CD4-positive, CD25-positive, alpha-beta regulatory T cell (primary cell): ENCODE data around the gene CA12. TPM values are rescaled to one million over a fixed set of nuclear protein-coding genes. Genes with fewer than 3 reads are reported as not detected.

Experiments
- ATAC-seq, 2 donors: fragments of 150-1000 bp; cut with Tn5 transposase; one replicate each; pipeline ENCODE4 v1.10.0; 2021; ENCODE audit warnings: low read depth in 2 of 2, moderate number of reproducible peaks in 2 of 2, moderate library complexity in 1 of 2
- DNase-seq, 3 donors: peaks; one replicate each; pipeline versions ENCODE4 v3.0.0 to v3.0.0-alpha.2; 2012 to 2022; ENCODE audit warnings: mixed read lengths in 1 of 3
- H3K27ac ChIP-seq: one replicate; pipeline ENCODE4 v1.7.0; 2013; ENCODE audit warnings: mild to moderate bottlenecking, low read length; ENCODE audit not compliant: insufficient read depth, poor library complexity, severe bottlenecking
- H3K27me3 ChIP-seq: one replicate; pipeline ENCODE4 v1.7.0; 2013; ENCODE audit warnings: low read length; ENCODE audit not compliant: control insufficient read depth, insufficient read depth
- H3K36me3 ChIP-seq: one replicate; pipeline ENCODE4 v1.7.0; 2013; ENCODE audit warnings: mild to moderate bottlenecking, low read length, moderate library complexity; ENCODE audit not compliant: control insufficient read depth, insufficient read depth
- H3K4me1 ChIP-seq: 2 replicates; pipeline ENCODE4 v1.7.0; 2013; ENCODE audit warnings: mild to moderate bottlenecking, low read length; ENCODE audit not compliant: insufficient read depth, control insufficient read depth, poor library complexity, severe bottlenecking
- H3K4me3 ChIP-seq: one replicate; pipeline ENCODE4 v1.7.0; 2013; ENCODE audit warnings: low read depth, mild to moderate bottlenecking, low read length, moderate library complexity
- H3K9me3 ChIP-seq, 2 experiments: 1 replicate in 1 of 2; 2 replicates in 1 of 2; pipeline ENCODE4 v1.7.0; 2013; ENCODE audit warnings: low read length in 2 of 2, mild to moderate bottlenecking in 1 of 2, moderate library complexity in 1 of 2; ENCODE audit not compliant: control insufficient read depth in 2 of 2
- H3K27ac Mint-ChIP-seq, 3 donors: one replicate each; pipeline ENCODE4 v1.8.0; 2020 to 2022; ENCODE audit warnings: mild to moderate bottlenecking in 3 of 3, mixed read lengths in 3 of 3, moderate library complexity in 2 of 3
- H3K27me3 Mint-ChIP-seq: one replicate; pipeline ENCODE4 v1.8.0; 2022; ENCODE audit warnings: mild to moderate bottlenecking, mixed read lengths
- H3K36me3 Mint-ChIP-seq: one replicate; pipeline ENCODE4 v1.8.0; 2020; ENCODE audit warnings: mixed read lengths
- H3K4me1 Mint-ChIP-seq, 4 donors: one replicate each; pipeline ENCODE4 v1.8.0; 2020 to 2022; ENCODE audit warnings: mixed read lengths in 4 of 4, mild to moderate bottlenecking in 1 of 4
- H3K4me3 Mint-ChIP-seq, 4 donors: one replicate each; pipeline ENCODE4 v1.8.0; 2020 to 2022; ENCODE audit warnings: mild to moderate bottlenecking in 4 of 4, mixed read lengths in 4 of 4, moderate library complexity in 3 of 4
- H3K9me3 Mint-ChIP-seq, 7 donors: one replicate each; pipeline ENCODE4 v1.8.0; 2020 to 2022; ENCODE audit warnings: mixed read lengths in 7 of 7, mild to moderate bottlenecking in 3 of 7, moderate library complexity in 2 of 7
- polyA plus RNA-seq, 4 donors: library from polyadenylated mRNA; unstranded; fragments of 300-500 nt; fragmentation: Illumina TruSeq; gene quantifications; one replicate each; pipeline ENCODE4 v1.2.3, GENCODE V29; 2021
- total RNA-seq: library from RNA; stranded (reverse); gene quantifications from one replicate; pipeline ENCODE4 v1.2.3, GENCODE V29; 2022

CA12 gene
- total and polyA plus RNA-seq, 5 donors from 2014 or later = not detected

DNA sequence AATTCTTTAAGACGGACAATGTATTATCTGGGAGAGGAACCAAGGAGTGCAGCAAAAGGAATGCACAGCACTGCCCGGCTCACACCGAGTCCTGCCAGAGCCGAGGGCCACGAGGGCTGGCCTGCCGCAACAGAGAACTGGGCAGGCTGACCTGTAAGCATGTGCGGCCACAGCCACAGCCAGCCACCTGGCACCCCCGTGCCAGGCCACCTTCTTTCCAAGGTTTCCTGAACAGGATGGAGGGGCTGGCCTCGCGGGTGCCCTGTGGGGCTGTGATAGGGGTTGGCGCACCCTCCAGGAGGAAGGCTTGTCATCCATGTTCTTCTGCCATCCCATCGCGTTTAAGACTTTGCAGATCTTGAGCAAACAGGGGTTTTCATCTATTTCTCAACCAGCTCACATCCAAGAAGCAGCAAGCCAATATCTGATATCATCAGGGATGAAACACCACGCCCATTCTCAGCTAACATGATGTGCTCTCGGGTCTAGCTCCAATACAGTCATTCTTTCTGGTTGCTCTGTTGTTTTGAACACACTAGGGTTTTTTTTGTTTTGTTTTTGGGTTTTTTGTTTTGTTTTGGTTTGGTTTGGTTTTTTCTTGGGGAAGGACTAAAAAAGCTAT is 10.2 kb downstream of the CA12 start:
- Mint-ChIP-seq H3K27ac (peak overlapping the region in 1 of 3 donors; percentile 31), H3K4me1 (peaks cover 0 to 6% (median 2%) of the 10 kb centered on the region in 4 donors), H3K27me3 (peaks cover 15% of the 10 kb centered on the region), H3K9me3 (no peaks in the 10 kb centered on the region), H3K36me3 (no peaks in the 10 kb centered on the region), H3K4me3 (no peak overlapping the region)
- Histone ChIP-seq H3K4me1 (no peaks in the 10 kb centered on the region), H3K4me3 (no peak overlapping the region), H3K9me3 (no peaks in the 10 kb centered on the region), H3K36me3 (no peaks in the 10 kb centered on the region), H3K27me3 (peaks cover 2% of the 10 kb centered on the region), H3K27ac (no peak overlapping the region)
- DNase-seq = no peak
- no peak for ATAC-seq

DNA sequence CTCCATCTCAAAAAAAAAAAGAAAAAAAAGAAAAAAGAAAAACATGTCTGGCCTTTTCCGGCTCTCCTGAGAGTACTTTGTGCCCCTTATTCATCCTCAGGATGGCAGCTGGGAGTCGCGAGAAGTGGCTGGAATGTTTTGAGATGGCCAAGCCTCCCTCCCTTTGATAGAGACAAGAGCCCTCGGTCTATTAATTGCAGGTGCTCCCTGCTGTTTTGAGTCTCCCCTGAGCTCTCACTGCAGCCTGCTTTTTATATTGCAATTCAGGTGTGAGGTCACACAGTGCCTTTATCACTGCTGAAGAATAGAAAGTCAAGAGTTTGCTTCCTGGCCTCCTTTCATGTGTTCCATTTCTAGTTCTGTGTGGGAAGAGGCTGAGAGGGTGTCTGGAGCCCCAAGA is 10.9 kb downstream of the CA12 start:
- Mint-ChIP-seq H3K4me3 (peak overlapping the region in 1 of 4 donors; percentile 33), H3K9me3 (no peaks in the 10 kb centered on the region), H3K4me1 (peaks cover 0 to 2% (median 2%) of the 10 kb centered on the region in 4 donors), H3K27ac (no peak overlapping the region), H3K27me3 (peaks cover 11% of the 10 kb centered on the region), H3K36me3 (no peaks in the 10 kb centered on the region)
- Histone ChIP-seq H3K27ac (no peak overlapping the region), H3K4me3 (no peak overlapping the region), H3K36me3 (no peaks in the 10 kb centered on the region), H3K27me3 (no peaks in the 10 kb centered on the region), H3K9me3 (no peaks in the 10 kb centered on the region), H3K4me1 (no peaks in the 10 kb centered on the region)
- ATAC-seq (no peak), DNase-seq (no peak)

DNA sequence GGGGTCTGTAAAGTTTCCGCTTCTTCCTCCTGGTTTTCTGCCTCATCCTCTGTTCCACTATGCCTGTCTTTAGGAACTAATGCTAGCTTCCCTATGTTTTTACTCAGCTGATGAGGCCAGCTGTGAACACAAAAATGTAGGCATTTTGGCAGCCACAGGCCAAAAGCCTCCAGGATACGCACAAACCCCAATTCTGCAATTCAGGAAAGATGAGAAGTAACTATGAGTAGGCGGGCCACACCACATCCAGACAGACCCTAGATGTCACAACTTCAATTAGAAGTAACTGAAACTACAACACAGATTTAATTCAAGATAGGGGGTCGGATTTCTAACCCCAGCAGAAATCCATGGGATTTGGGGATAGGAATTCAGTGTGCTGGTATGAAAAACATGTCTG is 11.9 kb downstream of the CA12 start:
- Histone ChIP-seq H3K9me3 (no peaks in the 10 kb centered on the region), H3K4me1 (no peaks in the 10 kb centered on the region), H3K4me3 (no peak overlapping the region), H3K36me3 (no peaks in the 10 kb centered on the region), H3K27ac (no peak overlapping the region), H3K27me3 (no peaks in the 10 kb centered on the region)
- no peak overlapping the region for H3K4me3 Mint-ChIP-seq
- no peaks in the 10 kb centered on the region for H3K4me1 Mint-ChIP-seq
- peaks cover 0 to 1% (median 0%) of the 10 kb centered on the region in 7 donors for H3K9me3 Mint-ChIP-seq
- no peaks in the 10 kb centered on the region for H3K36me3 Mint-ChIP-seq
- no peak for DNase-seq
- no peak overlapping the region for H3K27ac Mint-ChIP-seq
- ATAC-seq = no peak
- H3K27me3 Mint-ChIP-seq = peaks cover 18% of the 10 kb centered on the region

DNA sequence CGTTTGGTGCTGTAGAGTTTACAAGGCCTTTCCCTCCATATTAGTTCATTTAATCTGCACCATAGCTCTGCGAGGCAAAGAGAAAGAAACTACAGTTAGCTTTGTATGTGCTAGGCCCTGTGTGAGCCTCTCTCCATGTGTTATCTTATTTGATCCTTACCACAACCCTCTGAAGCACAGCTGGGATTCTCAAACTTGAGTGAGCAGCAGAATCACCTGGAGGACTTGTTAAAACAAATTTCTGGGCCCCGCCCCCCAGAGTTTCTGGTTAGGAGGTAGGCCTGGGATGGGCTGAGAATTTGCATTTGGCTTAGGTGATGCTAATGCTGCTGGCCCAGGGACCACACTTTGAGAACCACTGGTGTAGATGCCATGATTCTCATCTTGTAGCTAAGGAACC is 12.3 kb downstream of the CA12 start:
- Mint-ChIP-seq H3K4me1 (no peaks in the 10 kb centered on the region), H3K27ac (no peak overlapping the region), H3K4me3 (no peak overlapping the region), H3K9me3 (peaks cover 0 to 1% (median 0%) of the 10 kb centered on the region in 7 donors), H3K27me3 (peaks cover 22% of the 10 kb centered on the region), H3K36me3 (no peaks in the 10 kb centered on the region)
- ATAC-seq (no peak), DNase-seq (no peak)
- no peaks in the 10 kb centered on the region for H3K9me3 ChIP-seq
- no peak overlapping the region for H3K4me3 ChIP-seq
- no peaks in the 10 kb centered on the region for H3K4me1 ChIP-seq
- no peaks in the 10 kb centered on the region for H3K27me3 ChIP-seq
- H3K36me3 ChIP-seq = no peaks in the 10 kb centered on the region
- H3K27ac ChIP-seq = no peak overlapping the region

DNA sequence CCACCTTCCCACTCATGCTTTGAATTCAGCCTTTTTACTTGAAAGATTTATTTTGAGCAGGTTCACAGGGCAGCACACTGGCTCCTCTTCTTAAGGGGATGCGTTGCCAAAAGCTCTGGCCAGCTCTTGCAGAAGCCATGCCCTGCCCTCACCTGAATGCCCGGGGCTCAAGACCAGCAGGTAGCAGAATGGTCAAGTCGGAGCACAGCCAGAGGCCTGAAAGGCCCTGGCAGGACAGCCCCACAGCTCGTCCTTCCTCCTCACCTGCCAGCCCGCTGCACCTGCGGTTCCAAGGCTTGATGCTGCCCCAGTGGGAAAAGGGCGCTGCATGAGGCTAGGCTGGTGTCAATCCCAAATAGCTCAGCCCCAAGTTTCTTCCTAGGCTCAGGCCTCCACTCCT is 13.1 kb downstream of the CA12 start:
- Histone ChIP-seq H3K4me1 (no peaks in the 10 kb centered on the region), H3K36me3 (no peaks in the 10 kb centered on the region), H3K27ac (no peak overlapping the region), H3K27me3 (no peaks in the 10 kb centered on the region), H3K4me3 (no peak overlapping the region), H3K9me3 (no peaks in the 10 kb centered on the region)
- no peak overlapping the region for H3K27ac Mint-ChIP-seq
- H3K36me3 Mint-ChIP-seq = no peaks in the 10 kb centered on the region
- H3K4me1 Mint-ChIP-seq = no peaks in the 10 kb centered on the region
- ATAC-seq (no peak), DNase-seq (no peak)
- H3K9me3 Mint-ChIP-seq = peaks cover 0 to 1% (median 0%) of the 10 kb centered on the region in 7 donors
- no peak overlapping the region for H3K4me3 Mint-ChIP-seq
- H3K27me3 Mint-ChIP-seq = peaks cover 16% of the 10 kb centered on the region

DNA sequence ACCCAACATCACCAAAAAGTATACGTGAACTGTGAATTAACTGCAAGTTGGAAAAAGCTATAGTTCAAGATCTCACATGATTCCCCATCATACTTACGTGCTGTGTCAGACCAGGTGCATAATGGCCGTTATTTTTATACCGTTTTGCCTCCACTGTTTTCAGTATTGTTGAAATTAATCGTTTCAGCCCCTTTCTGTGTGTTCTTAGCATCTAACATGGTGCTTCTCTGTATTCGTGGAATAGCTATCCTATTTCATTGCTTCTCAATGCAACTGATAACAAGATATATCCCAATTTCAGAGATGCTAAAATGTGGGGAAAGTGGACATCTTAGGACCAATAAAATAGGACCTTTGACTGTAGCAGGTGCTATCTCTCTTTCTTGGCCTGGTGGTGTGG is 13.7 kb downstream of the CA12 start:
- Histone ChIP-seq H3K4me1 (no peaks in the 10 kb centered on the region), H3K27me3 (no peaks in the 10 kb centered on the region), H3K4me3 (no peak overlapping the region), H3K9me3 (no peaks in the 10 kb centered on the region), H3K36me3 (no peaks in the 10 kb centered on the region), H3K27ac (no peak overlapping the region)
- Mint-ChIP-seq H3K36me3 (no peaks in the 10 kb centered on the region), H3K4me1 (no peaks in the 10 kb centered on the region), H3K27ac (no peak overlapping the region), H3K4me3 (no peak overlapping the region), H3K9me3 (peaks cover 0 to 1% (median 0%) of the 10 kb centered on the region in 7 donors), H3K27me3 (peaks cover 16% of the 10 kb centered on the region)
- DNase-seq (no peak), ATAC-seq (no peak)

DNA sequence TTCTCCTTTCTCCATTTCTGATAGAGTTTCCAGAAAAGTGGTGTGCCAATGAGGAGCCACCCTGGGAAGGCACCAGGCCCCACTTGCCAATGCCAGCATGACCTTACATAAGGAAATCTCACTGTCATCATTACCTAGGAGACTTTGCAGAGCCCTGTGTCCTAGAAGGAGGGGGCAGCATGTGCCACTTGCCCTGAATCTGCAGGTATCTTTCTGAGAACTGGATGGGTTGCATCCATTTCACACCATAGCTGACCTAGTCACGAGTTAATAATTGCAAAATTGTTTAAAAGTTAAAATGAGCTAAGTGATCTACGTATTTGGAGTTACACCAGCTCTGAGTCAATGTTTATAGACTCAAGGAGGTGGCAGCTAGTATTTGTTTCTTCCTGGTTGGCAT is 14.3 kb downstream of the CA12 start:
- H3K27me3 Mint-ChIP-seq = peaks cover 16% of the 10 kb centered on the region
- H3K9me3 ChIP-seq = no peaks in the 10 kb centered on the region
- H3K27me3 ChIP-seq = no peaks in the 10 kb centered on the region
- no peaks in the 10 kb centered on the region for H3K4me1 Mint-ChIP-seq
- no peak overlapping the region for H3K4me3 ChIP-seq
- peaks cover 0 to 1% (median 0%) of the 10 kb centered on the region in 7 donors for H3K9me3 Mint-ChIP-seq
- no peak overlapping the region for H3K27ac ChIP-seq
- DNase-seq (no peak), ATAC-seq (no peak)
- H3K36me3 Mint-ChIP-seq = no peaks in the 10 kb centered on the region
- H3K36me3 ChIP-seq = no peaks in the 10 kb centered on the region
- H3K27ac Mint-ChIP-seq = no peak overlapping the region
- H3K4me1 ChIP-seq = no peaks in the 10 kb centered on the region
- no peak overlapping the region for H3K4me3 Mint-ChIP-seq

DNA sequence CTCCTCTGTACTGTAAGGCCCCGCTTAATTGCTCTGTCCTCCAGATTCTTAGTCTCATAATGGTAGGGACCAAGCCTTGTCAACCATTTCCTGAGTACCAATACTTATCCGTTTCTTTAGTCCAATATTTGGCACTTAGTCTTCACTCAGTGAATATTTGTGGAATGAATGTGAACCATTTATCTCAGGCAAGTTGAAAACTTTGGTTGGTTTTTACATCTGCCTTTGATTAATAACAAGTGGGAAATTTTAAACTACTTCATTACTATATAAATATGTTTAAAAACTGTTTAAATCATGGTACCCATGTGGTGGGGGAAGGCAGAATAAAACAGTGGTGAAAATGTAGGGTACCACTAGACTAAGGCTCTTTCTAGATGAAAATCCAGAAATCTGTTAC is 15.2 kb downstream of the CA12 start:
- H3K9me3 Mint-ChIP-seq = peaks cover 0 to 1% (median 0%) of the 10 kb centered on the region in 7 donors
- DNase-seq = no peak
- H3K4me1 Mint-ChIP-seq = no peaks in the 10 kb centered on the region
- Histone ChIP-seq H3K27ac (no peak overlapping the region), H3K4me3 (no peak overlapping the region), H3K27me3 (peaks cover 2% of the 10 kb centered on the region), H3K4me1 (no peaks in the 10 kb centered on the region), H3K9me3 (no peaks in the 10 kb centered on the region), H3K36me3 (no peaks in the 10 kb centered on the region)
- no peaks in the 10 kb centered on the region for H3K36me3 Mint-ChIP-seq
- no peak overlapping the region for H3K4me3 Mint-ChIP-seq
- no peak overlapping the region for H3K27ac Mint-ChIP-seq
- peaks cover 16% of the 10 kb centered on the region for H3K27me3 Mint-ChIP-seq
- no peak for ATAC-seq
